Testis (tissue), 3 donors: ENCODE results near the gene HES4. TPM values are rescaled to one million over a fixed set of nuclear protein-coding genes. Genes with fewer than 3 reads are reported as not detected.
A peak's percentile ranks its signal among the peaks of the same experiment; 100 is the strongest.

Experiments
- DNase-seq: peaks from one replicate; pipeline ENCODE4 v3.0.0-alpha.2; 2019
- H3K27ac ChIP-seq, 2 donors: fragments of 200-600 bp; sonication (generic); one replicate each; pipeline ENCODE4 v1.5.1; 2019
- H3K27me3 ChIP-seq: fragments of 200-600 bp; sonication (generic); one replicate; pipeline ENCODE4 v1.5.1; 2019
- H3K36me3 ChIP-seq: fragments of 200-600 bp; sonication (generic); one replicate; pipeline ENCODE4 v1.5.1; 2017; ENCODE audit warnings: low read depth; ENCODE audit errors: missing control alignments
- H3K4me1 ChIP-seq: fragments of 200-600 bp; sonication (generic); one replicate; pipeline ENCODE4 v1.5.1; 2019
- H3K4me3 ChIP-seq, 2 donors: fragments of 200-600 bp; sonication (generic); one replicate each; pipeline ENCODE4 v1.5.1; 2017 to 2019
- H3K9me3 ChIP-seq: fragments of 200-600 bp; sonication (generic); one replicate; pipeline ENCODE4 v1.5.1; 2017
- CTCF ChIP-seq, 3 experiments: fragments of 450-650 bp in 2 of 3; fragments of 200-600 bp in 1 of 3; sonication (generic) in 1 of 3; IDR thresholded peaks; one replicate each; pipeline ENCODE4 v1.5.1; 2016 to 2019; ENCODE audit warnings: antibody characterized with exemption in 3 of 3, mild to moderate bottlenecking in 2 of 3, moderate library complexity in 1 of 3
- POLR2A ChIP-seq: fragments of 450-650 bp; IDR thresholded peaks from one replicate; pipeline ENCODE4 v1.6.1; 2017; ENCODE audit warnings: antibody characterized with exemption, mild to moderate bottlenecking, moderate library complexity
- WGBS, 2 donors: methylation state at CpG; one replicate each; pipeline ENCODE4 v1.1.5; 2018; 5-methylcytosine and 5-hydroxymethylcytosine counted together
- intact Hi-C: fragments of 100-400 bp; cut with DNase I; formaldehyde crosslinking; loops from one replicate; pipeline ENCODE4 v1.15.1; 2023; ENCODE audit warnings: low total_unique reads
- polyA plus RNA-seq: library from polyadenylated mRNA; stranded (reverse); fragments of 350-450 nt; fragmentation: Illumina TruSeq; extraction: RNeasy Lipid Tissue Mini Kit (QIAGEN cat#74804); gene quantifications from one replicate; pipeline ENCODE4 v1.2.3, GENCODE V29; 2014; ENCODE audit warnings: low read depth, low replicate concordance; ENCODE audit not compliant: insufficient read depth
- total RNA-seq, 2 donors: library from RNA; depleted of rRNA; stranded (reverse); fragments of >200 nt; gene quantifications; one replicate each; pipeline ENCODE4 v1.2.3, GENCODE V29; 2016

Gene HES4
- total and polyA plus RNA-seq, 3 donors from 2014 or later, result 2.3 to 27.5 (median 26.4) TPM

- H3K4me3 ChIP-seq, result peak overlapping the region; percentile 98
- H3K9me3 ChIP-seq, result no peaks in the 10 kb centered on the region
- H3K36me3 ChIP-seq, result no peaks in the 10 kb centered on the region
- H3K27me3 ChIP-seq, result no peaks in the 10 kb centered on the region
- H3K4me1 ChIP-seq, result peaks cover 13% of the 10 kb centered on the region
- WGBS, 2 donors, result 11 to 17% methylated on average over 26 to 35 of the region's 57 CpGs
- peak overlapping the region in 1 of 2 donors; percentile 24 for H3K27ac ChIP-seq
- no peak for TF ChIP-seq POLR2A
- no peak for TF ChIP-seq CTCF (IDR thresholded peaks at IDR 0.05)
- intact Hi-C loops, result no loop called here
- no peak for DNase-seq
Observed at GRCh38 chr1:959731-960362, 40.0 kb downstream of the HES4 start.

DNA sequence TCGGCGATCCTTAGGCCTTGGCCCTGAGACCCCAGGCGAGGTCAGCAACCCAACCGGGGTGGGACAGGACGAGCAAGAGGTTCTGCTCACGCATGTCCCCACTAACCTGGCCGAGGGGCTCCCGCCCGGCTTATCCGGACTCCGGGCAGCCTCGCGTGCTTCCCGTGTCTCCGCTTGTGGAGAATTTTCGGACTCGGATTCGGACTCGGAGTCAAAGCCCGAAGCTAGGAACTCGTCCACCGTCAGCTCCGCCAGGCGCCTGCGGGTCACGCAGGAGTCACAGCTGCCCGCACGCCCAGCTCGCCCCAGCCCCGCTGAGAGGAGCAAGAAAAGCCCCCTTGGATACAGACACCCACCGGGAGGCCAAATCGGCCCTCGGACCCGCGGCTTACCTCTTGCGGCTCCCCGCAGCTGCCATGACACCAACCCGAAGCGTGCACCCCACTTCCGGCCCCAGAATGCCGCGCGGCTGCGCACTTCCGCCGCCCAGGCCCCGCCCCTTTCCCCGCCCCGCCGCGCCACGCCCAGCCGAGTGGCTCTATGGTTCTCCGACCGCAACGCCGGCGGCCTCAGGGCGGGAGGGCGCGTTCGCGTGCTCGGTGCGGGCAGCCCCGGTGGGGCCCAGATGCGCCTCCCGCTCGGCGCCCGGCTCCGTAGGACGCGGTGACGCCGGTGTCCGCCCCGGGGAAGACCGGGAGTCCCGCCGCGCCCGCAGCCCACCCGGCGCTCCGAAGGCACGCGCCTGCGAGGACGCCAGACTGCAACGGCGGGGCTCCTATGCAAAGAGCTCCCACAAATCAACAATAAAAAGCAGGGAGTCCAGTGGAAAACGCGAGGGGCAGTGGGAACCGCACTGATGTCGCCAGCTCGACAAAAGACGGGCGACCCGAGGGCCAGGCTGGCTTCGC lies 40.8 kb downstream of the HES4 start, which contains the start of gene NOC2L:
TSS of gene NOC2L (minus strand) at position 434 of the 908 bp plus-strand sequence. CDS start at position 418, 16 bp downstream.
- DNase-seq, result peak; percentile 95
- peak within 1 kb of the TSS in 1 of 2 donors; percentile 24 for H3K27ac ChIP-seq
- intact Hi-C loops, result no loop called here
- no peaks in the 10 kb centered on the region for H3K9me3 ChIP-seq
- TF ChIP-seq CTCF (IDR thresholded peaks at IDR 0.05) (no peak), POLR2A (no peak)
- WGBS, 2 donors, result 0 to 10% methylated on average over 17 to 71 of the region's 101 CpGs
- H3K36me3 ChIP-seq, result no peaks in the 10 kb centered on the region
- no peaks in the 10 kb centered on the region for H3K27me3 ChIP-seq
- H3K4me3 ChIP-seq, result peak within 1 kb of the TSS; percentile 98
- H3K4me1 ChIP-seq, result peaks cover 13% of the 10 kb centered on the region

- Histone ChIP-seq H3K9me3 (no peaks in the 10 kb centered on the region), H3K27me3 (no peaks in the 10 kb centered on the region), H3K27ac (no peak overlapping the region), H3K4me3 (no peak overlapping the region), H3K4me1 (peaks cover 13% of the 10 kb centered on the region), H3K36me3 (no peaks in the 10 kb centered on the region)
- no peak for TF ChIP-seq CTCF (IDR thresholded peaks at IDR 0.05)
- no peak for TF ChIP-seq POLR2A
- intact Hi-C loops, result no loop called here
- no peak for DNase-seq
- 93 to 96% methylated on average over 11 of the region's 11 CpGs for WGBS, 2 donors
Observed at GRCh38 chr1:956636-957035, 43.3 kb downstream of the HES4 start.

- no peak overlapping the region for H3K4me3 ChIP-seq
- H3K27me3 ChIP-seq, result no peaks in the 10 kb centered on the region
- no peaks in the 10 kb centered on the region for H3K36me3 ChIP-seq
- no peak overlapping the region for H3K27ac ChIP-seq
- no peak for DNase-seq
- 85 to 92% methylated on average over 6 of the region's 6 CpGs for WGBS, 2 donors
- no peak for TF ChIP-seq CTCF (IDR thresholded peaks at IDR 0.05)
- TF ChIP-seq POLR2A, result no peak
- H3K4me1 ChIP-seq, result peaks cover 13% of the 10 kb centered on the region
- H3K9me3 ChIP-seq, result no peaks in the 10 kb centered on the region
- intact Hi-C loops, result no loop called here
Observed at GRCh38 chr1:955474-955873, 44.4 kb downstream of the HES4 start.
